K562 (cell line): ENCODE results near the gene FA2H. TPM values are rescaled to one million over a fixed set of nuclear protein-coding genes. Genes with fewer than 3 reads are reported as not detected.

Experiments used
- ARID3A ChIP-seq: IDR thresholded peaks from 2 replicates; pipeline ENCODE4 v1.6.1; 2012; ENCODE audit warnings: low read depth, low read length, improper control_type of control experiment, borderline replicate concordance
- ASH1L ChIP-seq: fragments of 450-650 bp; IDR thresholded peaks from 2 replicates; pipeline ENCODE4 v1.6.1; 2018; ENCODE audit warnings: borderline replicate concordance, mild to moderate bottlenecking, low read depth; ENCODE audit not compliant: partially characterized antibody
- ATF2 ChIP-seq: sonication (generic); formaldehyde crosslinking; IDR thresholded peaks from 2 replicates; pipeline ENCODE4 v1.8.1; 2022; ENCODE audit warnings: missing genetic modification reagents
- BRD4 ChIP-seq: fragments of 200-600 bp; sonication (generic); IDR thresholded peaks from 2 replicates; pipeline ENCODE4 v1.6.1; 2017; ENCODE audit warnings: inconsistent platforms
- CBFA2T3 ChIP-seq: fragments of 450-650 bp; IDR thresholded peaks from 2 replicates; pipeline ENCODE4 v1.6.1; 2017
- CBX8 ChIP-seq: fragments of 200-600 bp; sonication (generic); IDR thresholded peaks from 2 replicates; pipeline ENCODE4 v1.6.1; 2012; ENCODE audit warnings: borderline replicate concordance, mixed run types, low read depth, mild to moderate bottlenecking, moderate library complexity, mixed read lengths, low read length, control low read depth, inconsistent platforms; ENCODE audit not compliant: poor library complexity, severe bottlenecking; ENCODE audit errors: extremely low read depth
- CTCFL ChIP-seq: IDR thresholded peaks from 2 replicates; pipeline ENCODE4 v1.6.1; 2011; ENCODE audit warnings: borderline replicate concordance, low read depth, mild to moderate bottlenecking, moderate library complexity, low read length; ENCODE audit not compliant: insufficient read depth, poor library complexity, severe bottlenecking
- GATAD2B ChIP-seq: fragments of 450-650 bp; IDR thresholded peaks from 2 replicates; pipeline ENCODE4 v1.6.1; 2017; ENCODE audit warnings: mild to moderate bottlenecking, borderline replicate concordance
- GTF2F1 ChIP-seq: IDR thresholded peaks from 2 replicates; pipeline ENCODE4 v1.6.1; 2011; ENCODE audit warnings: low read depth, low read length, improper control_type of control experiment
- HNRNPL ChIP-seq: fragments of 200-400 bp; formaldehyde crosslinking; IDR thresholded peaks from 2 replicates; pipeline ENCODE4 v1.6.1; 2017; ENCODE audit warnings: low read depth, mild to moderate bottlenecking, low read length
- KLF1 ChIP-seq: fragments of 450-650 bp; IDR thresholded peaks from 2 replicates; pipeline ENCODE4 v1.6.1; 2016; ENCODE audit warnings: missing genetic modification characterization, missing compliant biosample characterization
- KLF16 ChIP-seq: IDR thresholded peaks from 2 replicates; pipeline ENCODE4 v1.6.1; 2016; ENCODE audit warnings: antibody characterized with exemption
- RCOR1 ChIP-seq, 2 experiments: IDR thresholded peaks; 2 replicates each; pipeline ENCODE4 v1.6.1; 2012; ENCODE audit warnings: low read depth in 2 of 2, low read length in 2 of 2, borderline replicate concordance in 1 of 2, improper control_type of control experiment in 1 of 2
- SAP30 ChIP-seq: fragments of 200-600 bp; sonication (generic); IDR thresholded peaks from 2 replicates; pipeline ENCODE4 v1.6.1; 2012; ENCODE audit warnings: borderline replicate concordance, low read depth, mild to moderate bottlenecking, moderate library complexity, low read length, control low read depth, inconsistent platforms; ENCODE audit not compliant: insufficient read depth, poor library complexity, severe bottlenecking
- SMARCA4 ChIP-seq: fragments of 450-650 bp; IDR thresholded peaks from 2 replicates; pipeline ENCODE4 v1.6.1; 2016
- STAG1 ChIP-seq: sonication (generic); formaldehyde crosslinking; IDR thresholded peaks from 2 replicates; pipeline ENCODE4 v1.5.0; 2020; ENCODE audit warnings: missing genetic modification reagents, borderline replicate concordance
- TRIM24 ChIP-seq, 2 experiments: fragments of 450-650 bp; IDR thresholded peaks; 2 replicates each; pipeline ENCODE4 v1.6.1; 2016
- TSC22D4 ChIP-seq: fragments of 450-650 bp; IDR thresholded peaks from 2 replicates; pipeline ENCODE4 v1.6.1; 2016; ENCODE audit warnings: missing genetic modification characterization, missing biosample characterization, control low read depth
- ZEB2 ChIP-seq: fragments of 450-650 bp; IDR thresholded peaks from 2 replicates; pipeline ENCODE4 v1.6.1; 2016
- ZNF561 ChIP-seq: fragments of 450-650 bp; formaldehyde crosslinking; conservative IDR thresholded peaks from 2 replicates; pipeline ENCODE4 v1.4.0; 2020; ENCODE audit warnings: mild to moderate bottlenecking, moderate library complexity
- ZNF707 ChIP-seq: fragments of 250-450 bp; sonication (Bioruptor Pico); conservative IDR thresholded peaks from 2 replicates; pipeline ENCODE4 v1.8.0; 2022; ENCODE audit warnings: inconsistent platforms, mild to moderate bottlenecking, moderate library complexity
- ZNF76 ChIP-seq: fragments of 250-450 bp; sonication (Bioruptor Pico); IDR thresholded peaks from 2 replicates; pipeline ENCODE4 v1.4.0; 2020; ENCODE audit warnings: mild to moderate bottlenecking, moderate library complexity, borderline replicate concordance
- ZNF830 ChIP-seq: fragments of 250-450 bp; sonication (Bioruptor Pico); IDR thresholded peaks from 2 replicates; pipeline ENCODE4 v1.5.0; 2021; ENCODE audit warnings: mild to moderate bottlenecking
- polyA plus RNA-seq, 8 experiments: library from polyadenylated mRNA; depleted of rRNA in 4 of 8; stranded (reverse) in 5 of 8; unstranded in 3 of 8; fragments of >200 nt; fragmentation: Nextera tagmentation in 2 of 8; fragmentation: Illumina TruSeq in 1 of 8; extraction: Ambion mirVana in 2 of 8; extraction: Trizol in 1 of 8; gene quantifications; 2 replicates each; pipeline versions ENCODE4 v1.2.1 to v1.2.3, GENCODE V29; 2011 to 2014; ENCODE audit warnings: inconsistent platforms in 1 of 8, missing spikeins in 1 of 8
- total RNA-seq, 7 experiments: library from RNA; depleted of rRNA in 6 of 7; stranded (reverse); fragments of >200 nt in 6 of 7; fragmentation: Illumina TruSeq in 2 of 7; extraction: Trizol in 2 of 7; gene quantifications; 2 replicates each; pipeline versions ENCODE4 v1.2.1 to v1.2.3, GENCODE V29; 2011 to 2021; ENCODE audit warnings: low replicate concordance in 1 of 7

The FA2H gene
- total and polyA plus RNA-seq, 9 of the 15 experiments (the other 6 are each of a cell fraction or from before 2014, with no cell fraction given), result not detected

GRCh38 chr16:74743668-74744299 lies 30.8 kb downstream of the FA2H start (continued):
- TF ChIP-seq CTCFL (no peak), STAG1 (CRISPR knock-in tag) (no peak), SMARCA4 (peak; percentile 60; the same call in 1 of the 2 replicates), SAP30 (no peak), ZNF561 (CRISPR knock-in tag) (no peak), ZEB2 (peak; percentile 82), GATAD2B (no peak), ZNF707 (CRISPR knock-in tag) (no peak), ASH1L (no peak), BRD4 (no peak), TSC22D4 (no peak), ATF2 (CRISPR knock-in tag) (no peak), GTF2F1 (no peak), ZNF830 (no peak), TRIM24 (IDR thresholded peaks at IDR 0.05) (no peak), KLF16 (no peak), KLF1 (tag) (peak; percentile 42; the same call in 1 of the 2 replicates), RCOR1 (IDR thresholded peaks at IDR 0.05; ENCODE audit: borderline replicate concordance in 1 of 2, low read depth in 2 of 2, low read length in 2 of 2) (peak in 1 of 2 experiments; percentile 67; a peak in 1 of 4 replicates), HNRNPL (no peak), CBX8 (no peak), CBFA2T3 (0 out of 2 replicates have a peak, but pooled peaks have one; percentile 17), ZNF76 (CRISPR knock-in tag) (no peak), ARID3A (no peak)
